Stimulated activated CD4-positive, alpha-beta T cell treated with anti-CD3 and anti-CD28 coated beads, Interleukin-12 subunit alpha, Interleukin-12 subunit beta, amount 100 ng/mL, for 48 hours (primary cell): ENCODE data around the gene NACAD.
"Not testable (repeated sequence)": the region's sequence is repeated elsewhere in the genome, so short reads cannot be mapped to it uniquely, and the experiment has no call there.

Experiments used
- DNase-seq, 3 donors: peaks; one replicate each; pipeline ENCODE4 v3.0.0-alpha.2; 2020; ENCODE audit warnings: low read depth in 2 of 3, low spot score in 1 of 3

Gene NACAD

DNA sequence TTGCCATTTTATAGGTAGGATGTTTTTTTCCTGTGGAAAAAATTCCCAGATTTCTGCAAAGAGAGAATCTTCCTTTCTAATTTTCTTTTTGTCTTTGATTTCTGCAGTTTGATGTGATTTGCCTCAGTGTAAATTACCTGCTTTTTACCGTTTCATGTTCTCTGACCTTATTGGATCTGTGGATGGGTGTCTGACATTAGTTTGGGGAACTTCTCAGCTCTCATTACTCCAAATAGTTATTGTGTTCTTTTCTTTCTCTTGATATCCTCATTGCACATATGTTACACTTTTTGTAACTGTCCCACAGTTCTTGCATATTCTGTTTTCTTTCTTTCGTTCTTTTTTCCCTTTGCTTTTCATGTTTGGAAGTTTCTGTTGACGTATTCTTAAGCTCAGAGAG, 28.5 kb downstream of the NACAD start:
- no peak for DNase-seq

- no peak for DNase-seq
These were observed 30.9 kb downstream of the NACAD start for GRCh38 chr7:45057878-45058277.

DNA sequence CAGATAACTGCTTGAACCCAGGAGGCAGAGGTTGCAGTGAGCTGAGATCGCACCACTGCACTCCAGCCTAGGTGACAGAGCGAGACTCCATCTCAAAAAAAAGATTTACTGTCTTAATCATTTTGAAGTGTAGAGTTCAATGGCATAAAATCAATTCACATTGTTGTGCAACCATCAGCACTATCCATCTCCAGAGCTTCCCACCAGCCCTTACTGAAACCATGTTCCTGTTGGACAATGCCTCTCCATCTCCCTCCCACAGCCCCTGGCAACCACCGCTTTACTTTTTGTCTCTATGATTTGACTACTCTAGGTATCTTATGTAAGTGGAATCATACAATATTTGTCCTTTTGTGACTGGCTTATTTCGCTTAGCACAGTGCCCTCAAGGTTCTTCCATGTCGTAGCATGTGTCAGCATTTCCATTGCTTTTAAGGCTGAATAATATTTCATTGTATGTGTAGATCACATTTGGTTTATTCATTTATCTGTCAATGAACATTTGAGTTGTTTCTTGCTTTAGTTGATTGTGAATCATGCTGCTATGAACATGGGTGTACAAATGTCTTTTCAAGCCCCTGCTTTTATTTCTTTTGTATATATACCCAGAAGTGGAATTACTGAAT, 33.1 kb downstream of the NACAD start:
- no peak for DNase-seq

GRCh38 chr7:45055016-45055415, 33.8 kb downstream of the NACAD start:
- DNase-seq: no peak

DNA sequence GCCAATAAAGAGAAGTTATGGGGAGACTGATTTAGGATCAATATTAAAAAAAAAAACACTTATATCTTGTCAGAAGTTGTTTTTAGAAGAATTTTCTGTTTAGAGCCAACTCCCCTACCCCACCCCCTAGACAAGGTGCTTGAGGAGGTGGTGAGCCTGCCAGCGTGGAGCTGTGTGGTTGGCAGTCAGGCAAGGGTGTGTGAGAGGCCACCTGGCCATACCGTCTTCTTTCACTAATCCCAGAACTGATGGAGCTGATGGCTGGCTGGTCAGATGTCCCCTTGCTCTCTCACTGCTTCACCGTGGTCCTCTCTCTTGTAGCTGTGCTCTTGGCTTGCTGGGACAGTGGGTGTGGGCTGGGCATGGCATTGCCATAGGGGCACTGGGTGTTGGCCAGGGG, 34.3 kb downstream of the NACAD start:
- no peak for DNase-seq

GRCh38 chr7:45053941-45054340, 34.8 kb downstream of the NACAD start:
- DNase-seq: no peak

- DNase-seq: no peak
These were observed 35.4 kb downstream of the NACAD start for GRCh38 chr7:45053401-45053800.

DNA sequence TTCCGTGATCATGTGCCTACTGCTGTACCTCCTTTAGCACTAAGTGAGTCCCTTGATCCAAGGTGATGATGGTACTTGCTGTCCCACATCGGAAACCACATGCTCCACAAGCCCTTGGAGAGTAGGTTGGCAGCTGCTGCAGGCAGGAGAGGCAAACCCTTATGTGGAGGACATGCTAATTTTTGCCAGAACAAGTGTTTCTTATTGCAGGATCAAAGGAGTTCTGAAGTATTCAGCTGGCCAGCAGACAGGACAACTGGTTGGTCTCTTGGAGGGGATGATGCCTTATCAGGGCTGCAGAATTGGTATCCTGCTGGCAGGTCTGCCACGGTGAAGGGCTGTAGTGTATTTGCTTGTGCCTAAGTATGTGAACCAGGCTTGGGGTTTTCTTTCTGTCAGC, 36.8 kb downstream of the NACAD start:
- DNase-seq: no peak

GRCh38 chr7:45050198-45050597, 38.6 kb downstream of the NACAD start:
- no peak for DNase-seq

DNA sequence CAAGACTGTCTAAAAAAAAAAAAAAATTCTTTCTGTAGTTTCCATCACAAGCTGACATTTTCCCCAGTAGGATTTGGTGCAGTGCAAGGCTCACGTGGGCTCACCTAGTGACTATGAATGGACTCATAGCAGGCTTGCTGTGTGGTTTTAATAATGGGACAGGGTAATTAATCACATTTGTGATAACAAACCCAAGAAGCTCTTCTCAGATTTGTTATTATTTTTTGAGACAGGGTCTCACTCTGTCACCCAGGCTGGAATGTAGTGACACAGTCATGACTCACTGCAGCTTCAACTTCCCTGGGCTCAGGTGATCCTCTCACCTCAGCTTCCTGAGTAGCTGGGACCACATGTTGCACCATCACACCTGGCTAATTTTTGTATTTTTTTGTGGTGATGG, 40.0 kb downstream of the NACAD start:
- DNase-seq: no peak

DNA sequence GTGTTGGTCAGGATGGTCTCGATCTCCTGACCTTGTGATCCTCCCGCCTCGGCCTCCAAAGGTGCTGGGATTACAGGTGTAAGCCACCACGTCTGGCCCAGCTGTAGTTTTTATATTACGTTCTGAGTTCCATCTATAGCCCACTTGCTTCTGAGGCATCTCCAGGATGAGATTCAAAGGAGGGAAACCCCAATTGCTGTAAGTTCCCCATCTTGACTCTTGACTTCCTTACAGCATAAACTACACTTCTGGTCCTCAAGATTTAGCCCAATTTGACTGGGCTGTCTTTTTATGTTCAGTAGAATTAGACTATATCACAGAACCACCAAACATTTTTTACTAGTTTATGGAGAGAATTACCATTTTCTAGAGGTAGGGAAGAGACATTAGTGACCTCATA, 44.4 kb downstream of the NACAD start:
- DNase-seq: no peak

GRCh38 chr7:45039106-45039505, 49.7 kb downstream of the NACAD start:
- DNase-seq: no peak

DNA sequence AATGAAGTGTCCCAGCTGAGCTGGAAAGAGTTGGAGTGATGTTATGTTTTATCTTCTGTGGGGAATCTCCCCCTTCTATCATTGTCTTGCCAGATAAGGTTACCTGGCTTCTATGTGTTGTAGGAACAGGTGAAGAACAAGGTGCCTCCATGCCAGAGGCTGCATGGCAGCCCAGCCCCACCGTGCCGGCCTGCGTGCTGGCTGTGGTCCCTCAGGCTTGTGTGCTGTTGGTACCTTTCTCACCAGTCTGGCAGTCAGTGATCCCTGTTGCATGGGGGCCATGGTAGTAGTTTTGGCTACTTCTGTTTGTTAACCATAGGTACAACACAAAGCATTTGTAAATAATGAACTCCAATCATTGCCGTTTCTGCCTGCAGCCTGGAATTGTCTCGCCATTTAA, 50.9 kb downstream of the NACAD start:
- DNase-seq: no peak

GRCh38 chr7:45036796-45037195, 52.0 kb downstream of the NACAD start:
- no peak for DNase-seq

GRCh38 chr7:45036317-45036716, 52.5 kb downstream of the NACAD start:
- no peak for DNase-seq

DNA sequence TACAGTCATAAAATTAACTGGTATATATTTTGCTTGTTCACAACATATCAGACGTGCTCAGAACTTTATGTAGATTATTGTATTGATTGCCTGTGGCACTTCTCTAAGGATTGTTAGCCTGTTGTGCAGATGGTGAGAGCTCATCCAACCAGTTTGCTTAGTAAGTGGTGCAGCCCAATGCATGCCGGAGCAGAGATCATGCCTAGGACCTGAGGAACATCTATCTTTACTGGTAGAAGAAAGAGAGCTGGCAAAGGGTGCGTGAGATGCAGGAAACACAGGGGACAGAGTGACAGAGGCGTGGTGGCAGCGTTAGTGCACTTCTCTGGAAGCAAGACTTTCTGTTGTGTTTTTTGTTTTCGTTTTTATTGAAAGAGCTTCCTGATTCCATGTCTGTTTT, 52.9 kb downstream of the NACAD start:
- no peak for DNase-seq

DNA sequence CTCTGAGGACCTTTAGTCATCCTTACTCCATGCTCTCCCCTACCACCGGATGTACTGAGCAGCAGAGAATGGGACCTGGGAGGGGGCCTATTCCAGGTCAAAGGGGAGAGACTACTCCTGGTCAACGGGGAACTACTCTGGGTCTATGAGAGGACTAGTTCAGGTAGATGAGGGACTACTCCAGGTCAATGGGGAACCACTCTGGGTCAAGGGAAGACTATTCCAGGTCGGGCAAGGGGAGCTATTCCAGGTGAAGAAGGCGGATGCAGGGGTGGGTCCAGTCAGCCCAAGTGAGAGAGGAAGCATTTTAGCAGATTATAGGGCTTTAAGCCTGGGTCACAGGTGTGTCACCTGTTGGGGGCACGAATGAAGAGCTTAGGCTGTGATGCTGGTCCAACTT, 53.4 kb downstream of the NACAD start:
- DNase-seq: no peak

GRCh38 chr7:45034710-45035109, 54.1 kb downstream of the NACAD start:
- DNase-seq: not testable (repeated sequence)

GRCh38 chr7:45033931-45034290, 54.9 kb downstream of the NACAD start:
- DNase-seq: no peak

DNA sequence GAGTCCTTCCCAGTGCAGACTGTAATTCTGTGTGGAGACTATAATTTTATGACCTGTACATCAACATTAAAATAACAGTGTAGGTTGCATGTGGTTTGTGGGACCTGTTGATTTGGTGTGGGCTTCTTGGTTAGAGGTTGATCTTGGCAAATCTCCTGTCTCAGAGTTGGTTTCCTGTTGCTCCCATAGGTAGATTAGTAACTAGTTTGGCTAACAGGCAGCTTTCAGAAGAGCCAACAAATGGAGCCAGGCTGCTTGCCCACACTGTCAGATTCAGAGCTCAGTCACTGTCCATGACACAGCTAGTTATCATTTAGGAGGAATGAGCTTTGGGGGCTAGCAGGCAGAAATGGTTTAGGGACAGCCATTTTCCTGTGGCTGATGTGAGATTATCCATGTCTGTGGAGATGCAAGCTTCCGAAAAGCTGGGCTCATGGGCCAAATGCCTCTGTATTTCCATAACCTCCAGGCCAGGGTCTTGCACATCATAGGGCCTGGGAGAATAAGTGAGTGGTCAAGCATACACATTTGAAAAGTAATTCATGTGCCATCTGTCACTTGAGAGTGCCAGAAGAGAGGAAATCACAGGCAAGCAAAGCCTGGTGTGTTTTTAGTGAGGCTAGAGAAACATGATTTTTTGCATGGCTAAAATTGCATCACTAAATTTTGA, 55.4 kb downstream of the NACAD start:
- no peak for DNase-seq

- DNase-seq: no peak
These were observed 56.3 kb downstream of the NACAD start for GRCh38 chr7:45032421-45032820.

DNA sequence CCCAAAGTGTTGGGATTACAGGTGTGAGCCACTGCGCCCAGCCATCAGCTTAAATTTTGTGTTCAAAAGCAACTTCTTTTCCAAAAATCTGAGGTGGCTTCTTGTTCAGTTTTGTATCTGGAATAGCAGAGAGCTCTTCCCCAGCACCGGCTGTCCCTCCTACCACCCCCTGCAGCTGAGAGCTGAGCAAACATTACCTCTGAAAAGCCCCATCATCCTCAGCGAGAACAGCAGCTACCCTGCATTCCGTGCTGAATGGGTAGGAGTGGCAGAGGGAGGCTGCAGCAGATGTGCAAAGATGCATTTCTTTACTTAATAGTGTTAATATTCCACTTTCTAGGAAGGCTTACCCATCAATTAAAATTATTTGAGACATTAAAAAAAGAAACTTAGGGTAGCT, 56.9 kb downstream of the NACAD start:
- DNase-seq: no peak
